Measurements from ENCODE around the gene COPB1. TPM values are rescaled to one million over a fixed set of nuclear protein-coding genes. Genes with fewer than 3 reads are reported as not detected.

COPB1 gene
- total and polyA plus RNA-seq, 2 of the 8 experiments (the other 6 are each of a cell fraction or from before 2014, with no cell fraction given), result 28.7 to 72.1 TPM

GRCh38 chr11:14455648-14456430, 43.8 kb downstream of the COPB1 start (continued):
- no peak for TF ChIP-seq KDM1A (IDR thresholded peaks at IDR 0.05; ENCODE audit: borderline replicate concordance, low read length)
- no peak for TF ChIP-seq ASH2L (IDR thresholded peaks at IDR 0.05; ENCODE audit: low read length)
- no peak for TF ChIP-seq GTF2F1 (IDR thresholded peaks at IDR 0.05; ENCODE audit: borderline replicate concordance, low read depth, low read length)
- TF ChIP-seq KDM5A (IDR thresholded peaks at IDR 0.05; ENCODE audit: low read length), result no peak
- TF ChIP-seq SP2 (IDR thresholded peaks at IDR 0.05; ENCODE audit: low read length), result no peak
- no peak for TF ChIP-seq E2F6 (IDR thresholded peaks at IDR 0.05)

Measured in H1 (cell line).